ENCODE measurements around the gene GLOD5.

GLOD5 gene

DNA sequence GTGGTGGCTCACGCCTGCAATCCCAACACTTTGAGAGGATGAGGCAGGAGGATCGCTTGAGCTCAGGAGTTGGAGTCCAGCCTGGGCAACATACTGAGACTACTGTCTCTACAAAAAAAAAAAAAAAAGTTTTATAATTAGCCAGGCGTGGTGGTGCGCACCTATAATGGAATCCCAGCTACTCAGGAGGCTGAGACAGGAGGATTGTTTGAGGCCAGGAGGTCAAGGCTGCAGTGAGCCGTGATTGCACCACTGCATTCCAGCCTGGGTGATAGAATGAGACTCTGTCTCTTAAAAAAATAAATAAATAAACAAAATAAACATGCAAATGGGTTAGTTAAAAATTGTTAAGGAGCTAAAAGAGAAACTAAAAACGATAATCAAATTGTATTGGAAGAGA lies 7.7 kb downstream of the GLOD5 start:
- no peak for DNase-seq

DNA sequence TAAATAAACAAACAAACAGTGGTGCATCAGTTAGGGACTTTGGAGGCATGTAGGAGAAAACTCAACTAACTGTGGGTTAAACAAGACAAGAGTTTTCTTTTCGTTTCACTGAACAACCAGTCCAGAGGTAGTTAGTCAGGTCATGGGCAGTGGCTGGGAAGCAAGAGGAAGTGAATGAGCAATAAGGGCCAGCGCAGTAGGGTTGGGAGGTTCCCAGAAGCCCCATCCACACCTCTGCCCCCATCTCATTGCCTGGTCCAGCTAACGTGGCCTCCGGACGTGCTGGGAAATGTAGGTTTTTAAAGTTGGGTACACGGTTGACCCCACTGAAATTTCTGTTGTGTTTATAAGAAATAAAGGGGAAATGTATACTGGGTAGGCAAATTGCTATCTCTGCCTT lies 8.7 kb downstream of the GLOD5 start:
- DNase-seq = no peak

DNA sequence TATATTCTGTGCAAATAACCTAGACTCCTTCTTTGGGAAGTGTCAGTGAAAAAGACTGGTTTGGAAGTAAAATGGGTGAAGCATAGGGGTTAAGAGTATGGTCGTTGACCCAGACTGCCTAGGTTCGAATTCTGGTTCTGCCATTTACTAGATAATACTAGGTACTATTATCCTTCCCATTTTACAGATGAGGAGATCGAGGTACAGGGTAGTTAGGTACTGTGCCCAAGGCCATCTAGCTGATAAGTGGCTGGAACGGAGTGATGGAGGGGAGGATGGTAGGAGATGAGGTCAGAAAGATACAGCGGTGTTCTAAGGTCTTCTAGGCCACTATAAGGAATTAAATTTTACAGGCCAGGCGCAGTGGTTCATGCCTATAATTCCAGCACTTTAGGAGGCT lies 11.1 kb downstream of the GLOD5 start:
- DNase-seq = no peak

- DNase-seq = no peak
Observed at GRCh38 chrX:48776818-48777439, 15.4 kb downstream of the GLOD5 start.

- no peak for DNase-seq
Observed at GRCh38 chrX:48779399-48779798, 17.9 kb downstream of the GLOD5 start.

- DNase-seq = no peak
Observed at GRCh38 chrX:48781705-48782104, 20.2 kb downstream of the GLOD5 start.

DNA sequence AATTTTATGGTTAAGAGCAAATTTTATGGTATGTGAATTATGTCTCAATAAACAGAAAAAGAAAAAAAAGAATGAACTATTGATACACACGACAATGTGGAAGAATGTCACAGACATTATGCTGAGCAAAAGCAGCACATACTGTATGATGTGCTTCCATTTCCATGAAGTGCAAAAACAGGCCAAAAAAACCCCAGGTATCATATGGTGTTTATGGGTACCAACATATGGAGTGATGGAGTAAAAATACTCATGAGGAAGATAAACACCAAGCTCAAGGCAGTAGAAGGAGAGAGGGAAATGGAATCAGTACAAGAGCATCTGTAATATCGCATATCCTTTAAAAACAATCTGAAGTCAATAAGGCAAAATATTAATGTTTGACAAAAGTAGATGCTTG lies 20.7 kb downstream of the GLOD5 start:
- DNase-seq = no peak

DNA sequence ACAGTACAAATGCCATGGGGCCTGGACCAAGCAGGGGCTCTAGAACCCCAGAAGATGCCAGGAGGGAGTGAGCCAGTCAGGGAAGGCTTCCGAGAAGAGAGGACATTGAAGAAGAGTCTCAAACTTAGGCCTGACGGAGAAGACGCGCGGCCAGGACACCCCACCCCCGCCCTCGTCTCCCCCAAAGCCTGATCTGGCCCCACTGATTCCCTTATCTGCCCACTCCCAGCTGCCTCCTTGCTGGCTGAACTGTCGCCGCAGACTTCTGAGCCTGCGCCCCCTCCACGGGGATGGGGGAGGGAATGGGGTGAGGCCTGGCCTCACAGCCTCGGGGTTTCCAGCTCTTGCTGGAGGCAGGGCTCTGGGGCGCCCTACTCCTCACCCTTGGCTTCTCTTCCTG lies 21.2 kb downstream of the GLOD5 start:
- no peak for DNase-seq

- no peak for DNase-seq
Observed at GRCh38 chrX:48784726-48785125, 23.2 kb downstream of the GLOD5 start.

DNA sequence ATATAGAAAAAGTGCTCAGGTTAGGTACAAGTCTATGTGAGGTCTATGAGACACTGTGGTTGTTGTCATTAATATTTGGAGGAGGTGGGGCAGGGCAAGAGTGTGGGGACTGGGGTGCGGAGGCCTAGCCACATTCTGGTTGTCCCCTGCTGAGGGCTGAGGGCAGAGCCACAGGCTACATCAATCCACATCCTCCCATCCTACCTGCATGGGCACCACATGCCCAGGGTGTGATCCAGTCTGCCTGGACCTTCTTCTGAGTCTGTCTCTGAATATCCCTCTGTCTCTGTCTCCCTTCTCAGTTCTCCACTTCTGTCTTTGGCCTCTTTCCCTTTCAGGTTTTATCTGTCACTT lies 23.6 kb downstream of the GLOD5 start:
- no peak for DNase-seq

GRCh38 chrX:48785540-48786214 lies 24.1 kb downstream of the GLOD5 start:
- no peak for DNase-seq

DNA sequence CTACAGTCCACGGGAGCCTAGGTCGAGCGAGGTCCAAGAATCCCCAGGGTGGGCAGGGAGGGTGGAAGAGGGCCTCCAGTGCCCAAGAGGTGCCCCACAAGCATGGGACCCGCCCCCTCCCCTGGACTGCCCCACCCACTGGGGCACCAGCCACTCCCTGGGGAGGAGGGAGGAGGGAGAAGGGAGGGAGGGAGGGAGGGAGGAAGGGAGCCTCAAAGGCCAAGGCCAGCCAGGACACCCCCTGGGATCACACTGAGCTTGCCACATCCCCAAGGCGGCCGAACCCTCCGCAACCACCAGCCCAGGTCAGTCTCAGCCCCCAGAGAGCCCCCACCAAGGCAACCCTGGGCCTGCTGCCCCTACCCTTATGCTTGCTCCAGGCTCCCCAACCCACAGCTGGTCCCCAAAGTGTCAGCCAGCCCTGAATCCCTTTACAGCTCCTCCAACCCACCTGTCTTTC lies 24.8 kb downstream of the GLOD5 start, which contains the start of gene GATA1:
TSS of gene GATA1 (plus strand) at position 250 of the 460 bp plus-strand sequence. CDS start 4,520 bp downstream, outside the sequence.
- no peak for DNase-seq

GRCh38 chrX:48786825-48787504 lies 25.4 kb downstream of the GLOD5 start:
- DNase-seq = no peak

DNA sequence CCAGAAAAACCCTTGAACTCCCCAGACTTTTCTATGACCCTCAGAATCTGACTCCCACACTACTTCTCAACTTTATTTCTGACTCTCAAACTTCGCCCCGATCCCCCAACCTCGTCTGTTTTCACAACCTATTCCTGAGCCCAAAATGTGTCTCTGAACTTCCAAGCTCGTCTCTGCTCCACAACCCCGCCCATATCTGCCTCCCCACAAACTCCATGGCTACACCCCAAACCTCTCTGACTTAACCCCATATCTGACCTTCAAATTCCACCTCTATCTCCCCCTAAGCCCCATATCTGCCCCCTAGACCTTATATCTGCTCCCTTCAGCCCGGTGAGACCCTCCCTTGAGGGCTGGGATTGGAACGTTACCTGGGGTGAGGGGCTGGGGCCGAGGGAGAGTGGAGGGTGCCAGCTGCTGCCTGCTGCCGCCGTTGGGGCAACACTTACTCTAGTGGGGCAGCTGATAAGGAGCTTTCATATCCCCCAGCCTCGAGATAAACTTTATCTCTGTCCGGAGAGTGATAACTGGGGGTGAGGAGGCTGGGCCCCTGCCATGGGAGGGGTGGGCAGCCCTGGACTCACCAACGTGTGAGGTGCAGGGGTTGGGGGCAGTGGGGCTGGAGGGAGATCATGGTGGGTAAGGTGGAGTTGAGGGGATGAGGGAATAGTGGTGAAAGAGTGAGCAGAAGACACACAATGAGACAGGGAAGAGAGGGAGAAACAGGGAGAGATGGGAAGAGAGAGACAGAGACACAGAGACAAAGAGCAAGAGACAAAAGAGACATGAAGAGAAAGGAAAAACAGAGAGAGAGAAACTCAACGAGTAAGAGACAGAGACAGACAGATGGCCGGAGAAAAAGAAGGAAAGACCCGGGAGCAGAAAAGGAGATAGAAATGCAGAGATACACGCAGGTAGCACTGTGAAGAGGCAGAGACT lies 26.2 kb downstream of the GLOD5 start:
- no peak for DNase-seq

GRCh38 chrX:48789366-48790220 lies 28.0 kb downstream of the GLOD5 start:
- no peak for DNase-seq

DNA sequence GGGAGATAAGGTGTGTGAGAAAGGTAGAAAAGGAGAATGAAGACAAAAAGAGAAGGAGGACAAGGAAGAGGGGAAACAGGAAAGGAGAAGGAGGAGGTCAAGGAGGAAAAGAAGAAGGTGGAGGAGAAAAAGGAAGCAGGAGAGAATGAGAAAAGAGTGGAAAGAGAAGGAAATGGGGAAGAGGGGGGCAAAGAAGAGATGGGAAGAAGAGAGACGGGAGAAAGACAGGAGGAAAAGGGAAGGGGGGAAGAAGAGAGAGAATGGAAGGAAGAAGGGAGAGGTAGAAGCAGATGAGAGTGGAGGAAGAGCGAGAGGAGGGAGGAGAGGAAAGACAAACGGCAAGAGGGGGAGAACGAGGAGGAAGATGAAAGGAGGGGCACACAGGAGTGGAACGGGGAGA lies 28.9 kb downstream of the GLOD5 start:
- DNase-seq = no peak

GRCh38 chrX:48791063-48791820 lies 29.7 kb downstream of the GLOD5 start:
- DNase-seq = no peak

DNA sequence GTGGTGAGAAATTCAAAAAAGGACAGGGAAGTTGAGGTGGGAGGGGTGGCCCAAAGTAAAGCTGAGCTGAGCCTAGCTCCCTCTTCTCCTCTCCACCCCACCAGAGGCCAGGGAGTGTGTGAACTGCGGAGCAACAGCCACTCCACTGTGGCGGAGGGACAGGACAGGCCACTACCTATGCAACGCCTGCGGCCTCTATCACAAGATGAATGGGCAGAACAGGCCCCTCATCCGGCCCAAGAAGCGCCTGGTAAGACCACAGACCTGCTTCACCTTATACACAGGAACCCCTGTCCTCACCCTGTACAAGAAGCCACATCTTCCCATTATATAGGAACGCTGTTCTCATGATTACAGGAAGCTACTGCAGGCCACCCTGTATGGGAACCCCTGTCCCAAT lies 30.7 kb downstream of the GLOD5 start:
- no peak for DNase-seq

DNA sequence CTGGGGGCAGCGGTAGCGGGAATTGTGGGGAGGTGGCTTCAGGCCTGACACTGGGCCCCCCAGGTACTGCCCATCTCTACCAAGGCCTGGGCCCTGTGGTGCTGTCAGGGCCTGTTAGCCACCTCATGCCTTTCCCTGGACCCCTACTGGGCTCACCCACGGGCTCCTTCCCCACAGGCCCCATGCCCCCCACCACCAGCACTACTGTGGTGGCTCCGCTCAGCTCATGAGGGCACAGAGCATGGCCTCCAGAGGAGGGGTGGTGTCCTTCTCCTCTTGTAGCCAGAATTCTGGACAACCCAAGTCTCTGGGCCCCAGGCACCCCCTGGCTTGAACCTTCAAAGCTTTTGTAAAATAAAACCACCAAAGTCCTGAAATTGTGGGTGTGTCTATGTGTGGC lies 32.4 kb downstream of the GLOD5 start:
- no peak for DNase-seq

GRCh38 chrX:48794340-48794910 lies 32.9 kb downstream of the GLOD5 start:
- DNase-seq = no peak
